ENCODE data around the gene EPG5.

GRCh38 chr18:45876161-45876560 is 91.0 kb downstream of the EPG5 start:
- no peak for TF ChIP-seq REST (IDR thresholded peaks at IDR 0.05)
- TF ChIP-seq CTCF (IDR thresholded peaks at IDR 0.05; ENCODE audit: low read depth, low read length, missing input control) = no peak
- no peak for TF ChIP-seq RAD21 (IDR thresholded peaks at IDR 0.05)
- TF ChIP-seq JUND (IDR thresholded peaks at IDR 0.05) = no peak
- no peak for TF ChIP-seq NR2F2 (IDR thresholded peaks at IDR 0.05)
- no peak for TF ChIP-seq YY1 (IDR thresholded peaks at IDR 0.05)
- no peak for TF ChIP-seq RXRA (IDR thresholded peaks at IDR 0.05)
- no peak for TF ChIP-seq GABPA (IDR thresholded peaks at IDR 0.05 in 1 of 2, conservative IDR thresholded peaks at IDR 0.05 in 1 of 2)
